GM21367 (cell line): ENCODE data around the gene PFN3.
"Not testable (repeated sequence)": the region's sequence is repeated elsewhere in the genome, so short reads cannot be mapped to it uniquely, and the experiment has no call there.

Source experiments
- ATAC-seq: cut with Tn5 transposase; IDR thresholded peaks from one replicate; pipeline ENCODE4 v1.9.1; 2021; ENCODE audit not compliant: unreplicated experiment

PFN3 gene

DNA sequence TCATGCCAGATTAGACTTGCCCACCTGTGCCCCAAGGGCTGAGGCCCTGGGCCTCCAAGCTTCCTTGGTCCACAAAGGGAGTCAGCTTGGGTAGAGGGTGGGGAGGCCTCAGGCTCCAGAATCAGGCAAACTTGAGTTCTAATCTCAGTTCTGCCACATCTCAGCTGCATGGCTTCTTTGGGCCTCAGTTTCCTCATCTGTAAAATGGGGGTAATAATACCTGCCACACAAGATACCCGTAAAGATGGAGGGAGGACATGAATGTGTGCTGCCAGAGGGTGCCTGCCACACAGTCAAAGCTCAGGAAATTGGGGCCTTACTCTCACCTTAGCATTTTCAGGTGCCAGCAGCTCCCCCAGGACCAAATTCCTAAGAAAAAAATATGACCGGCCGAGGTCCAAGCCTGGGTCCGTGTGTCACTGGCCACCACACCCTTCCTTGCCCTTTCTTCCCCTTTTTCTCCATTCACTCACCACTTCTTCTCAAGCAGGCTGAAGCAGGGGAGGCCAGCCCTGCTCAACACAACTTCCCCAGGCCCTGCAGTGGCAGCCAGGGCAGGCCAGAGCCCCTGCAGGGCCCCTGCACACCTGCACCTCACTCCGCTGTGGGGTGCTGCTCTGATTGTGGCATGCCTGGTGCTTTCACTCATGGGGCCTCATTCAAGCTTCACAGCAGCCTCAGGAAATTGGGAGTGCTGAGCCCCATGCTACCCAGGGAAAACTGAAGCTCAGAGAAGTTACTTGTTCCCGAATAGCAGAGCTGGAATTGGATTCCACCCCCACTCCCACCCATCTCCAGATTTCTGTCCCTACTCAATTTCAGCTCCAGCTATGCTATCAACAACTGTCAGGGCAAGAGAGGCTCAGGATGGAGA lies 38.8 kb downstream of the PFN3 start:
- ATAC-seq, result no peak

GRCh38 chr5:177360740-177361139 lies 39.7 kb downstream of the PFN3 start:
- not testable (repeated sequence) for ATAC-seq

- ATAC-seq, result no peak
Measured at GRCh38 chr5:177359860-177360259, 40.6 kb downstream of the PFN3 start.

GRCh38 chr5:177359451-177359851 lies 41.0 kb downstream of the PFN3 start:
- no peak for ATAC-seq

GRCh38 chr5:177358370-177358819 lies 42.1 kb downstream of the PFN3 start:
- ATAC-seq, result no peak

GRCh38 chr5:177357459-177358351 lies 42.8 kb downstream of the PFN3 start, which contains the start of gene RGS14:
Gene RGS14, plus strand, starts transcription at chr5:177357924. Its CDS starts 101 bp downstream, at chr5:177358025.
- peak; percentile 73 for ATAC-seq

DNA sequence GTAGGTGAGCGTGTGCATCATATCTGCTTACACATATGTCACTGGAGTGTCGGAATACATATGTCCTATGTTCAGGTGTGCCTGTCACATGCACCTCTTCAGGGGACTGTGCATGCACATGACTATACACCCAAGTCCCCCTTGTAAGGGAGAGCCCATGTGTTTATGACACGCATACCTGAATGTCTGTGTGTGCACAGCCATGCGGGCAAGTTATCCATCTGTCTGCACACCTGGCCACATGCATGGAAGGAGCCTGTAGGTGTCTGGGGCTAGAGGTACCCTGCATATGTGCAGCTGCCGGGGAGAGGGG lies 43.4 kb downstream of the PFN3 start:
- ATAC-seq, result no peak

DNA sequence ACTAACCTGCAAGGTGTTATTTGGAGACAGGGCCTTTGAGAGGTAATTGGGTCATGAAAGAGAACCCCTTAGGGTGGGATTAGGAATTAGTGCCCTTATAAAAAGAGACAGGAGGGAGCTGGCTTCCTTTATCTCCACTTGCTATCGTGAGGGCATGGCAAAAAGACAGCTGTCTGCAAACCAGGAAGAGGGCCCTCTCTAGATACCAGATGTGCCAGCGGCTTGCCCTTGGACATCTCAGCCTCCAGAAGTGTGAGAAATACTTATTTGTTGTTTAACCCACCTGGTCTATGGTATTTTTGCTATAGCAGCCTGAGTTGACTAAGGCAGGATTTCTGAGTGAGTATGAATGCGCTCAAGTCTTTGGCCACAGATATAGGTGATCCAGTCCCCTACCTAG lies 43.7 kb downstream of the PFN3 start:
- no peak for ATAC-seq

DNA sequence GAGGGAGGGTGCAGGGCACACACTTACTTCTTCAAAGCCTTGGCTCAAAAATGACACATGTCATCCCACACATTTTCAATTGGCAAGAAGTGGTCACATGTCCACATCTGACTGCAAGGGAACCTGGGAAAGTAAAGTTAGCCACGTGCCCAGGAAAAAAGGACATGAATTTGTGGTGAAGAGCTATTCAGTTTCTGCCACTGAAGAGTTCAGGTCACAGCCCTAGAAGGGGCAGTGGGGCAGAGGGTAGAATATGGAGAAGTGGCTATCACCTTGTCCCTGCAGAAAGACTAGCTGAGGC lies 44.6 kb downstream of the PFN3 start:
- ATAC-seq, result no peak

- no peak for ATAC-seq
Measured at GRCh38 chr5:177355162-177355867, 45.1 kb downstream of the PFN3 start.

DNA sequence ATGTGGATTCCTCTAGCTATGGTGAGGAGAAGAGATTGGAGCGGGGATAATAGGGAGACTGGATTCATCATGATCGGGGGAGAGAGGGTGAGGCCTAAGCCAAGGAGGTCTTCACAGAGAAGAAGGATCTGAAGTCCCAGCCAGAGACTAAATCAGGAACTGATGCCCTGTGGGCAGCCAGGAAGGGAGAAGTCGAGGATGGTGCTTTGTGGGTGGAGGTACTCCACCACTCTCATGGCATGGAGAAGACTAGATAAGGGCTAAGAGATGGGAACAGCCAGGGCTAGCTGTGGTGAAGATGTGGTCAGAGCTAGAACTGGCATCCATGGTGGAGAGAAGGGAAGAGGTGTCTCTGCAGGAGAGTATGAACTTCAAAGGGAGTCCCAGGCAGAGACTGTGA lies 45.8 kb downstream of the PFN3 start:
- ATAC-seq, result no peak

DNA sequence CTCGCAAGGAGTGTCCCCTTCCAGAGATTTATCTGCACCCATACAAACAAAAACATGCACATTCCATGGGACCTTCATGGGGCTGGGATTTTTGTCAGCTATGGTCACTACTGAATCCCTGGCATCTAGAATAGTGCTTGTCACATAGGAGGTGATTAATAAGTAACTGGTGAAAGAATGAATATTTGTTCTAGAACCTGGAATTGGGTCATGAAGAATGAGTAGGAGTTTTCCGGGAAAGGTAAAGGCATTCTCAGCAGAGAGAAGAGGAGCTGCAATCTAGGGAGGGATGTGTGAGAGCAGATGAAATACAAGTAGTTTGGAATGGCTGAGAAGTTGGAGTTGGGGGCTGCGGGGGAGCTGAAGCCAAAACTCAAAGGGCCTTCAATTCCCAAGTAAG lies 46.2 kb downstream of the PFN3 start:
- ATAC-seq, result no peak

DNA sequence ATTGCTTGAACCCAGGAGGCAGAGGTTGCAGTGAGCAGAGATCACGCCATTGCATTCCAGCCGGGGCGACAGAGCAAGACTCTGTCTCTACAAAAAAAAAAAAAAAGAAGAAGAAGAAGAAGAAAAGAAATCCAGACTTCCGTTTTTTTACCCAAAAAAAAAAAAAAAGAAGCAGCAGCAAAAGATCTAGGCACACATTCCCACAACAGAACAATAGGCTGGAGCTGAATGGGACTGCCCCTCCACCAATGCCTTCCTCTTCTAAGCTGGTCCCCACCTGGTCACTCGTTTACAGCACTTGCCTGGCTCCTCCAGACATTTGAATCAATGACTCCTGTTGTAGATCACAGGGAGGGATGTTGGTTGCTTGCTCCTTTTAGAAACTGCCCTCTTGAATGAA lies 47.4 kb downstream of the PFN3 start:
- ATAC-seq, result no peak

- ATAC-seq, result peak; percentile 86
Measured at GRCh38 chr5:177351392-177352329, 48.8 kb downstream of the PFN3 start, which contains the start of gene LMAN2. Gene LMAN2, minus strand, starts transcription at chr5:177351668. Its CDS starts 21 bp downstream, at chr5:177351647.

DNA sequence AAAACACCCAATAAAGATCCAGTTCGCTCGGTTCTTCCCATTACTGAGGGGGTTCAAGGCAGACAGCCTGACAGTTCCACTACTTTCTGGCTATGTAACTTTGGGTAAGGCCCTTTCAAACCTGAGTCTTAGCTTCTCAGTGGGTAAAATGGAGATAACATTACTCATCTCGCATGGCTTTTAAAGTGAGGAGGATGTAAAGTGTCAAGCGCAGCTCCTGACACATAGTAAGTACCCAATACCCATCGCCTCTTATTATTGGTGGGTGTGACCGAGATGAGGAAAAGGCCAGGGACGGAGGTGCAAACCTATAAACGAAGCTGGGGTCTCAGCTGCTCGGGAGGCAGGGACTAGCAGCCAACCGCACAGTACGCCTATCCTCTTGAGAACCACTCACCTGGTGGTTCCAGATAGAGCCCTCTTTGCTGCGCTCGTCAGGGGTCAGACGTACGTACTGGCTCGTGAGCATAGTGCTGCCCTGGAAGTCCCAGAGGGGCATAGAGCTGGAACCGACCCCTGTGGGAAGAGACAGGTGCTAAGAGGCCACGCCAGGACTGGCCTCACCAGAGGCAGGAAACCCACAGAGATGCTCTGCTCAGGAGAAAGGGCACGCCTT lies 49.6 kb downstream of the PFN3 start:
- peak; percentile 6 for ATAC-seq
